OCI-LY3 (cell line): ENCODE measurements around the gene GAS2L1.

Experiments
- H2AFZ ChIP-seq: fragments of 200-600, 300-600 bp; shearing (Covaris generic); 2 replicates; pipeline ENCODE4 v1.6.0; 2014; ENCODE audit warnings: antibody characterized with exemption, low read depth, low read length
- H3K27ac ChIP-seq: fragments of 200-600, 300-600 bp; sonication (generic); 2 replicates; pipeline ENCODE4 v1.5.1; 2014; ENCODE audit warnings: mild to moderate bottlenecking, low read length, moderate library complexity, mixed read lengths
- H3K27me3 ChIP-seq: fragments of 200-600, 300-600 bp; sonication (generic); 2 replicates; pipeline ENCODE4 v1.6.1; 2014; ENCODE audit warnings: low read depth, low read length, mixed read lengths
- H3K36me3 ChIP-seq: fragments of 200-600, 300-600 bp; sonication (generic); replicated peaks from 2 replicates; pipeline ENCODE3; 2014; ENCODE audit warnings: low read depth, low read length, mixed read lengths
- H3K4me1 ChIP-seq: fragments of 300-600, 200-600 bp; sonication (generic); 2 replicates; pipeline ENCODE4 v1.6.1; 2014; ENCODE audit warnings: low read length, mixed read lengths
- H3K4me2 ChIP-seq: fragments of 200-600, 300-600 bp; sonication (generic); 2 replicates; pipeline ENCODE4 v1.6.1; 2014; ENCODE audit warnings: low read length, mixed read lengths
- H3K4me3 ChIP-seq: fragments of 300-600, 200-600 bp; sonication (generic); 2 replicates; pipeline ENCODE4 v1.5.1; 2014; ENCODE audit warnings: antibody characterized with exemption, mild to moderate bottlenecking, low read length, moderate library complexity
- H3K79me2 ChIP-seq: fragments of 300-600, 200-600 bp; shearing (Covaris generic); 2 replicates; pipeline ENCODE4 v1.6.1; 2014; ENCODE audit warnings: mild to moderate bottlenecking, low read length, mixed read lengths
- H3K9ac ChIP-seq: fragments of 300-600, 200-600 bp; shearing (Covaris generic); 2 replicates; pipeline ENCODE4 v1.6.0; 2014; ENCODE audit warnings: mild to moderate bottlenecking, low read length, moderate library complexity
- H3K9me3 ChIP-seq: fragments of 200-600, 300-600 bp; shearing (Covaris generic); 2 replicates; pipeline ENCODE4 v1.6.1; 2014; ENCODE audit warnings: low read length, mixed read lengths; ENCODE audit not compliant: insufficient read depth
- H4K20me1 ChIP-seq: fragments of 200-600, 300-600 bp; sonication (generic); 2 replicates; pipeline ENCODE4 v1.6.1; 2016; ENCODE audit warnings: low read length, mixed read lengths; ENCODE audit not compliant: insufficient read depth
- CTCF ChIP-seq: fragments of 200-600, 300-600 bp; sonication (generic); IDR thresholded peaks from 2 replicates; pipeline ENCODE4 v1.5.1; 2014; ENCODE audit warnings: antibody characterized with exemption, low read length, low read depth
- EZH2phosphoT487 ChIP-seq: fragments of 200-600 bp; shearing (Covaris generic); IDR thresholded peaks from 2 replicates; pipeline ENCODE4 v1.6.1; 2018; ENCODE audit warnings: antibody characterized with exemption, mixed run types, low read depth

The GAS2L1 gene

GRCh38 chr22:29308791-29309262 lies 2.4 kb downstream of the GAS2L1 start:
- no peak for TF ChIP-seq EZH2phosphoT487
- TF ChIP-seq CTCF: no peak
- Histone ChIP-seq H4K20me1 (no peaks in the 10 kb centered on the region), H3K79me2 (no peaks in the 10 kb centered on the region), H3K27me3 (peaks cover 5% of the 10 kb centered on the region; the same call in 1 of the 2 replicates), H3K9me3 (no peaks in the 10 kb centered on the region), H3K4me2 (no peak overlapping the region), H3K27ac (no peak overlapping the region), H2AFZ (no peak overlapping the region), H3K4me1 (peaks cover 4% of the 10 kb centered on the region; the same call in 1 of the 2 replicates), H3K36me3 (no peaks in the 10 kb centered on the region), H3K9ac (no peak overlapping the region), H3K4me3 (no peak overlapping the region)

GRCh38 chr22:29309332-29310064 lies 3.0 kb downstream of the GAS2L1 start:
- peaks cover 5% of the 10 kb centered on the region; the same call in 1 of the 2 replicates for H3K27me3 ChIP-seq
- H3K4me2 ChIP-seq: no peak overlapping the region
- H2AFZ ChIP-seq: no peak overlapping the region
- H3K4me1 ChIP-seq: peaks cover 4% of the 10 kb centered on the region; the same call in 1 of the 2 replicates
- H3K36me3 ChIP-seq: no peaks in the 10 kb centered on the region
- TF ChIP-seq EZH2phosphoT487 (no peak), CTCF (no peak)
- no peak overlapping the region for H3K27ac ChIP-seq
- H3K79me2 ChIP-seq: no peaks in the 10 kb centered on the region
- H4K20me1 ChIP-seq: no peaks in the 10 kb centered on the region
- no peaks in the 10 kb centered on the region for H3K9me3 ChIP-seq
- no peak overlapping the region for H3K9ac ChIP-seq
- H3K4me3 ChIP-seq: no peak overlapping the region

- no peaks in the 10 kb centered on the region for H3K36me3 ChIP-seq
- no peak overlapping the region for H3K27ac ChIP-seq
- no peak overlapping the region for H3K4me3 ChIP-seq
- no peak overlapping the region for H3K4me2 ChIP-seq
- H2AFZ ChIP-seq: no peak overlapping the region
- TF ChIP-seq EZH2phosphoT487 (no peak), CTCF (no peak)
- H3K79me2 ChIP-seq: no peaks in the 10 kb centered on the region
- no peaks in the 10 kb centered on the region for H4K20me1 ChIP-seq
- H3K9me3 ChIP-seq: no peaks in the 10 kb centered on the region
- peaks cover 4% of the 10 kb centered on the region; the same call in 1 of the 2 replicates for H3K4me1 ChIP-seq
- peaks cover 5% of the 10 kb centered on the region; the same call in 1 of the 2 replicates for H3K27me3 ChIP-seq
- no peak overlapping the region for H3K9ac ChIP-seq
Measured at GRCh38 chr22:29310065-29310862, 3.8 kb downstream of the GAS2L1 start.

- no peaks in the 10 kb centered on the region for H3K9me3 ChIP-seq
- no peaks in the 10 kb centered on the region for H3K79me2 ChIP-seq
- no peak overlapping the region for H3K27ac ChIP-seq
- no peaks in the 10 kb centered on the region for H3K36me3 ChIP-seq
- no peak overlapping the region for H3K4me3 ChIP-seq
- H3K27me3 ChIP-seq: peaks cover 5% of the 10 kb centered on the region; the same call in 1 of the 2 replicates
- TF ChIP-seq EZH2phosphoT487 (no peak), CTCF (no peak)
- no peak overlapping the region for H2AFZ ChIP-seq
- no peak overlapping the region for H3K9ac ChIP-seq
- peaks cover 4% of the 10 kb centered on the region; the same call in 1 of the 2 replicates for H3K4me1 ChIP-seq
- H4K20me1 ChIP-seq: no peaks in the 10 kb centered on the region
- no peak overlapping the region for H3K4me2 ChIP-seq
Measured at GRCh38 chr22:29310863-29311339, 4.5 kb downstream of the GAS2L1 start.
